Chondrocyte (in vitro differentiated cells): ENCODE measurements around the gene TRPM3. TPM values are rescaled to one million over a fixed set of nuclear protein-coding genes. Genes with fewer than 3 reads are reported as not detected.

Experiments
- DNase-seq: peaks from one replicate; pipeline ENCODE4 v3.0.0; 2021; ENCODE audit warnings: mixed read lengths, low spot score
- H3K27ac Mint-ChIP-seq: one replicate; pipeline ENCODE4 v1.8.0; 2021; ENCODE audit warnings: mild to moderate bottlenecking, moderate library complexity, mixed read lengths; ENCODE audit not compliant: unreplicated experiment
- H3K27me3 Mint-ChIP-seq: 2 replicates; pipeline ENCODE4 v1.8.0; 2021; ENCODE audit warnings: low read depth, mixed read lengths
- H3K36me3 Mint-ChIP-seq: 2 replicates; pipeline ENCODE4 v1.8.0; 2021; ENCODE audit warnings: low read depth, mixed read lengths
- H3K4me1 Mint-ChIP-seq: 2 replicates; pipeline ENCODE4 v1.8.0; 2021; ENCODE audit warnings: low read depth, mild to moderate bottlenecking, mixed read lengths
- H3K4me3 Mint-ChIP-seq: one replicate; pipeline ENCODE4 v1.8.0; 2021; ENCODE audit warnings: mild to moderate bottlenecking, moderate library complexity, mixed read lengths; ENCODE audit not compliant: unreplicated experiment
- H3K9me3 Mint-ChIP-seq: 2 replicates; pipeline ENCODE4 v1.8.0; 2021; ENCODE audit warnings: low read depth, mixed read lengths
- total RNA-seq: library from RNA; stranded (reverse); gene quantifications from 3 replicates; pipeline ENCODE4 v1.2.1, GENCODE V29; 2021
- TF ChIP-seq, protein P1 (sequence below): fragments of 200-600 bp; sonication (generic); IDR thresholded peaks from 2 replicates; pipeline ENCODE4 v1.5.0; 2021; ENCODE audit warnings: antibody characterized with exemption, mild to moderate bottlenecking, moderate library complexity

Gene TRPM3
- total RNA-seq, 1 donor from 2014 or later = not detected

DNA sequence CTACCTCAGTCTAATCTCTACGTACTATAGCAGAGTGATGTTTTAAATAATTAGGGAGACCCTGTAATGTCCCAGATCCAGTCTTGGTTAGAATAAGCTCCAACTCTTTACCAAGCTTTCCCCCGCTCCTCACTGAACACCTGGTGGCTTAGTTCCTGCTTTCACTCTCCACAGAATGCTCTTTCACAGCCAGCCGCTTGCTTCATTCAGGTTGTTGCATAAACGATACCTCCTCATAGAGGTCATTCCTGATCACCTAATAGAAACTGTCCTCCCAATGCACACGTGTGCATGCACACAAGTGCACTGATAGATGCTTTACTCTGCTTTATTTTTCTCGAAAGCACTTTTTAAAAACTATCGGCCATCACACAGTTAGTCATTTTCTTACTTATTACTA is 298.1 kb downstream of the TRPM3 start:
- Mint-ChIP-seq H3K4me3 (no peak overlapping the region), H3K4me1 (no peaks in the 10 kb centered on the region), H3K27me3 (peaks cover 15% of the 10 kb centered on the region), H3K36me3 (peaks cover 2% of the 10 kb centered on the region), H3K9me3 (no peaks in the 10 kb centered on the region), H3K27ac (no peak overlapping the region)
- no peak for DNase-seq
- TF ChIP-seq, protein P1, sequence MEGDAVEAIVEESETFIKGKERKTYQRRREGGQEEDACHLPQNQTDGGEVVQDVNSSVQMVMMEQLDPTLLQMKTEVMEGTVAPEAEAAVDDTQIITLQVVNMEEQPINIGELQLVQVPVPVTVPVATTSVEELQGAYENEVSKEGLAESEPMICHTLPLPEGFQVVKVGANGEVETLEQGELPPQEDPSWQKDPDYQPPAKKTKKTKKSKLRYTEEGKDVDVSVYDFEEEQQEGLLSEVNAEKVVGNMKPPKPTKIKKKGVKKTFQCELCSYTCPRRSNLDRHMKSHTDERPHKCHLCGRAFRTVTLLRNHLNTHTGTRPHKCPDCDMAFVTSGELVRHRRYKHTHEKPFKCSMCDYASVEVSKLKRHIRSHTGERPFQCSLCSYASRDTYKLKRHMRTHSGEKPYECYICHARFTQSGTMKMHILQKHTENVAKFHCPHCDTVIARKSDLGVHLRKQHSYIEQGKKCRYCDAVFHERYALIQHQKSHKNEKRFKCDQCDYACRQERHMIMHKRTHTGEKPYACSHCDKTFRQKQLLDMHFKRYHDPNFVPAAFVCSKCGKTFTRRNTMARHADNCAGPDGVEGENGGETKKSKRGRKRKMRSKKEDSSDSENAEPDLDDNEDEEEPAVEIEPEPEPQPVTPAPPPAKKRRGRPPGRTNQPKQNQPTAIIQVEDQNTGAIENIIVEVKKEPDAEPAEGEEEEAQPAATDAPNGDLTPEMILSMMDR = no peak

DNA sequence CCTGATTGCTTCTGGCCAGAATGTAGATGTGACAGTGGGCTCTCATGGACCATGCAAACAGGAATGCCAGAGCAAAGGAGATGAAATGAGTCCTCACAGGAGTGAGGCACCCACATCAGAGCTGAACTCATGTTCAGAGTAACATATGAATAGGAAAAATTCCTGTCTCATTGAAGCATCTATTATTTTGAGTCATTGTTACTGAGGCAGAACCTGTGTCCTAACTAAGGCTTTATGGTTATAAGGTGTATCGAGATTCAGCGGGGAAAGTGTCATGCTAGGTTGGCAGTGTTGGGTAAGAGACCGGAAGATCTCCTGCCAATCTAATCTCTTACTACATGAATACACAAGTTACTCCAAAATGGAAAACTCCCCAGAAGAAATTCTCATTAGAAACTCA is 304.1 kb downstream of the TRPM3 start:
- Mint-ChIP-seq H3K27ac (no peak overlapping the region), H3K9me3 (peaks cover 5% of the 10 kb centered on the region), H3K4me1 (no peaks in the 10 kb centered on the region), H3K4me3 (no peak overlapping the region), H3K36me3 (no peaks in the 10 kb centered on the region), H3K27me3 (peaks cover 12% of the 10 kb centered on the region)
- TF ChIP-seq, protein P1 = no peak
- DNase-seq = no peak

DNA sequence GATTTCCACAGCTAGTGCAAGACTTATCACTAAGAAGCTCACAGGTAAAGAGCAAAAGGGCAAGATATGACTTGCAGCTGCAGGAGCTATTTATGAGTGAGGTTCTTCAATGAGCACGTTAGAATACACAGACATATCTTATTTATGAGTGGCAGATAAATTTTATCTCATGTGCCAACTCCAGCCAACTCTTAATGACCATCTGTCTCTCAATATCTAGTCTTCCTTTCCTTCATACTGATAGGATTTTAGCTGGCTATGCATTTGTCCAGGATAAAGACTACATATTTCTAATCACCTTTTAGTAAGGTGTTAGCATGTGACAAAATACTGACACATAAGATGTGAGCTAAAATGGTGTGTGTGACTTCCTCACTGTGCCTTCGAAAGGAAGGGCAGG is 304.5 kb downstream of the TRPM3 start:
- no peak for DNase-seq
- H3K9me3 Mint-ChIP-seq = peaks cover 5% of the 10 kb centered on the region
- H3K27ac Mint-ChIP-seq = no peak overlapping the region
- H3K36me3 Mint-ChIP-seq = no peaks in the 10 kb centered on the region
- peaks cover 12% of the 10 kb centered on the region for H3K27me3 Mint-ChIP-seq
- H3K4me1 Mint-ChIP-seq = no peaks in the 10 kb centered on the region
- no peak overlapping the region for H3K4me3 Mint-ChIP-seq
- TF ChIP-seq, protein P1 = no peak

DNA sequence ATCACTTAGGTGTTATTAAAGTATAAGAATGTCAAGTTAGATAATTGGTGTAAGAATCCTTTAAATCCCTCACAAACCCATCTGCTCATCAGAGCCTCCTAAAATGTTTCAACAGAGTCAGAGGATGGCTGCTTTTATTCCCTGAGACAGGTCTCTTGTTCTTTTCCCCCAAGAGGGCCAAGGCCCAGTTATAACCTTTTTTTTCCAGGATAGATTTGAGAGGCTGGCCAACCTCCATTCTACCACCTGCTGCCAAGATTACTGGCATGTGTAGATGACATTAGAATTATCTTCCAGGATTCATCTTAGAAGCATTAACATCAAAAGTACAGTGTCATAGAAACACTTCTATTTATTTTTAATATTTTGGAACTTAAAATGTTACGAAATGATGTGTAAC is 305.1 kb downstream of the TRPM3 start:
- TF ChIP-seq, protein P1 = no peak
- Mint-ChIP-seq H3K4me1 (no peaks in the 10 kb centered on the region), H3K27me3 (peaks cover 12% of the 10 kb centered on the region)

DNA sequence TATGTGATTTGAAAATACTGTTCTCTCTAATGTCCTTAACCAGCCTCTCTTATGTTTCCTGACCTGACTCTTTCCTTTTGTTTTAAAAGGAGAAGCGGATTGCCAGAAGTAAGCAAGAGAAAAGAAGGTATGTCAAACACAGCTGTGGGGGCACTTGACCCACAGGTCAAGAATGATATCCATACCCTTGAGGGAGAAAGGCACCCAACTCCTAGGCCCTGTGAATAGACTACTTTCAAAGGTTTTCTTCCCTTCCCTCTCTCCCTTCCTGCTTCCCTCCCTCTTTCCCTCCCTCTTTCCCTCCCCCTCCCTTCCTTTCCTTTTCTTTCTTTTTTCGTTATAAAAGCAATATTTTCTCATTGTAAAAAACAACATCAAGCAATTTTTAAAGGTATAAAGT is 306.8 kb downstream of the TRPM3 start:
- H3K9me3 Mint-ChIP-seq = peaks cover 5% of the 10 kb centered on the region
- no peak overlapping the region for H3K4me3 Mint-ChIP-seq
- no peak for DNase-seq
- no peaks in the 10 kb centered on the region for H3K4me1 Mint-ChIP-seq
- H3K36me3 Mint-ChIP-seq = no peaks in the 10 kb centered on the region
- peaks cover 12% of the 10 kb centered on the region for H3K27me3 Mint-ChIP-seq
- TF ChIP-seq, protein P1 = no peak
- H3K27ac Mint-ChIP-seq = no peak overlapping the region

More for the DNA sequence above, 305.1 kb downstream of the TRPM3 start:
- H3K36me3 Mint-ChIP-seq = no peaks in the 10 kb centered on the region
- H3K27ac Mint-ChIP-seq = no peak overlapping the region
- no peak for DNase-seq
- H3K4me3 Mint-ChIP-seq = no peak overlapping the region
- peaks cover 5% of the 10 kb centered on the region for H3K9me3 Mint-ChIP-seq
